MM.1S (cell line): ENCODE results near the gene UPF3A.

Experiments
- DNase-seq: peaks from one replicate; pipeline ENCODE4 v3.0.0-alpha.2; 2015
- H2AFZ ChIP-seq: fragments of 300-600 bp; sonication (generic); 2 replicates; pipeline ENCODE4 v1.6.0; 2016; ENCODE audit warnings: antibody characterized with exemption, low read length
- H3F3A ChIP-seq: fragments of 300-600 bp; sonication (generic); 2 replicates; pipeline ENCODE4 v1.6.1; 2016; ENCODE audit warnings: mild to moderate bottlenecking, antibody characterized with exemption, low read length, moderate library complexity, mixed read lengths; ENCODE audit not compliant: insufficient read depth
- H3K27ac ChIP-seq: fragments of 300-600 bp; sonication (generic); 2 replicates; pipeline ENCODE4 v1.5.1; 2016; ENCODE audit warnings: mild to moderate bottlenecking, low read length
- H3K27me3 ChIP-seq: fragments of 300-600 bp; sonication (generic); replicated peaks from 2 replicates; pipeline ENCODE4 v1.6.0; 2016; ENCODE audit warnings: low read length; ENCODE audit not compliant: insufficient read depth
- H3K36me3 ChIP-seq: fragments of 300-600 bp; sonication (generic); replicated peaks from 2 replicates; pipeline ENCODE4 v1.6.1; 2016; ENCODE audit warnings: mild to moderate bottlenecking, low read length, mixed read lengths; ENCODE audit not compliant: insufficient read depth
- H3K4me1 ChIP-seq: fragments of 300-600 bp; sonication (generic); 2 replicates; pipeline ENCODE4 v1.6.1; 2016; ENCODE audit warnings: low read length, mixed read lengths
- H3K4me2 ChIP-seq: fragments of 300-600 bp; sonication (generic); 2 replicates; pipeline ENCODE4 v1.6.0; 2016; ENCODE audit warnings: low read depth, low read length
- H3K4me3 ChIP-seq: fragments of 300-600 bp; sonication (generic); 2 replicates; pipeline ENCODE4 v1.5.1; 2016; ENCODE audit warnings: low read length, mixed read lengths
- H3K79me2 ChIP-seq: fragments of 300-600 bp; sonication (generic); 2 replicates; pipeline ENCODE4 v1.6.1; 2016; ENCODE audit warnings: mixed run types, low read length, mixed read lengths
- H3K9ac ChIP-seq: fragments of 300-600 bp; sonication (generic); 2 replicates; pipeline ENCODE4 v1.6.1; 2016; ENCODE audit warnings: low read length, mixed read lengths
- H3K9me2 ChIP-seq: fragments of 300-600 bp; sonication (generic); replicated peaks from 2 replicates; pipeline ENCODE4 v1.6.1; 2016; ENCODE audit warnings: mild to moderate bottlenecking, low read length, mixed read lengths; ENCODE audit not compliant: insufficient read depth
- H3K9me3 ChIP-seq: fragments of 300-600 bp; sonication (generic); replicated peaks from 2 replicates; pipeline ENCODE4 v1.6.1; 2016; ENCODE audit warnings: mild to moderate bottlenecking, low read length, mixed read lengths; ENCODE audit not compliant: insufficient read depth
- H4K20me1 ChIP-seq: fragments of 300-600 bp; sonication (generic); 2 replicates; pipeline ENCODE4 v1.6.1; 2016; ENCODE audit warnings: mild to moderate bottlenecking, low read length, moderate library complexity, mixed read lengths; ENCODE audit not compliant: insufficient read depth
- CTCF ChIP-seq: fragments of 300-600 bp; sonication (generic); IDR thresholded peaks from 2 replicates; pipeline ENCODE4 v1.5.1; 2016; ENCODE audit warnings: antibody characterized with exemption, low read length, mixed read lengths
- EZH2 ChIP-seq: fragments of 300-600 bp; sonication (generic); optimal IDR thresholded peaks from 2 replicates; pipeline ENCODE3; 2017; ENCODE audit warnings: low read depth, mild to moderate bottlenecking, antibody characterized with exemption, low read length, mixed read lengths
- EZH2phosphoT487 ChIP-seq: fragments of 300-600 bp; sonication (generic); IDR thresholded peaks from 2 replicates; pipeline ENCODE4 v1.6.1; 2018; ENCODE audit warnings: antibody characterized with exemption, low read length

The UPF3A gene

GRCh38 chr13:114298866-114299265 lies 17.5 kb downstream of the UPF3A start:
- H3K9me3 ChIP-seq, result no peaks in the 10 kb centered on the region
- no peaks in the 10 kb centered on the region for H4K20me1 ChIP-seq
- DNase-seq, result no peak
- no peaks in the 10 kb centered on the region for H3K27me3 ChIP-seq
- peaks cover 1% of the 10 kb centered on the region; the same call in 1 of the 2 replicates for H3F3A ChIP-seq
- H3K4me2 ChIP-seq, result no peak overlapping the region
- no peak overlapping the region for H3K27ac ChIP-seq
- no peak overlapping the region for H3K9ac ChIP-seq
- H3K4me1 ChIP-seq, result peaks cover 3% of the 10 kb centered on the region
- H3K4me3 ChIP-seq, result no peak overlapping the region
- H3K79me2 ChIP-seq, result peaks cover 28% of the 10 kb centered on the region
- H2AFZ ChIP-seq, result no peak overlapping the region
- H3K36me3 ChIP-seq, result peaks cover 5% of the 10 kb centered on the region; the same call in 1 of the 2 replicates
- no peaks in the 10 kb centered on the region for H3K9me2 ChIP-seq
- TF ChIP-seq EZH2phosphoT487 (no peak), EZH2 (no peak)

GRCh38 chr13:114299604-114300305 lies 18.4 kb downstream of the UPF3A start:
- Histone ChIP-seq H3K4me2 (no peak overlapping the region), H3F3A (peaks cover 6% of the 10 kb centered on the region; the same call in 1 of the 2 replicates), H3K27me3 (no peaks in the 10 kb centered on the region), H3K36me3 (peaks cover 5% of the 10 kb centered on the region; the same call in 1 of the 2 replicates), H3K9me3 (no peaks in the 10 kb centered on the region), H3K4me3 (no peak overlapping the region), H4K20me1 (no peaks in the 10 kb centered on the region), H3K9me2 (no peaks in the 10 kb centered on the region), H3K9ac (no peak overlapping the region), H3K4me1 (peaks cover 12% of the 10 kb centered on the region), H3K79me2 (peaks cover 24% of the 10 kb centered on the region), H2AFZ (no peak overlapping the region), H3K27ac (no peak overlapping the region)
- TF ChIP-seq EZH2phosphoT487 (no peak), CTCF (no peak), EZH2 (no peak)
- no peak for DNase-seq

GRCh38 chr13:114303700-114304327 lies 22.4 kb downstream of the UPF3A start:
- Histone ChIP-seq H3K79me2 (peaks cover 12% of the 10 kb centered on the region), H3K27me3 (no peaks in the 10 kb centered on the region), H3K36me3 (peaks cover 5% of the 10 kb centered on the region; the same call in 1 of the 2 replicates), H3K4me2 (peak overlapping the region; percentile 10; the same call in 1 of the 2 replicates), H2AFZ (no peak overlapping the region), H4K20me1 (no peaks in the 10 kb centered on the region), H3F3A (peaks cover 12% of the 10 kb centered on the region; the same call in 1 of the 2 replicates), H3K9ac (no peak overlapping the region), H3K4me3 (no peak overlapping the region), H3K9me3 (no peaks in the 10 kb centered on the region), H3K4me1 (peaks cover 17% of the 10 kb centered on the region), H3K27ac (no peak overlapping the region), H3K9me2 (no peaks in the 10 kb centered on the region)
- TF ChIP-seq EZH2 (no peak), EZH2phosphoT487 (no peak)
- DNase-seq, result no peak

GRCh38 chr13:114304346-114305034 lies 23.1 kb downstream of the UPF3A start:
- Histone ChIP-seq H3K9ac (no peak overlapping the region), H3K79me2 (peaks cover 10% of the 10 kb centered on the region), H3K4me1 (peaks cover 24% of the 10 kb centered on the region), H3K36me3 (peaks cover 2% of the 10 kb centered on the region; the same call in 1 of the 2 replicates), H3K9me2 (no peaks in the 10 kb centered on the region), H3K27me3 (no peaks in the 10 kb centered on the region), H3K9me3 (no peaks in the 10 kb centered on the region), H3F3A (peaks cover 19% of the 10 kb centered on the region), H3K4me3 (no peak overlapping the region), H3K27ac (no peak overlapping the region), H2AFZ (no peak overlapping the region), H4K20me1 (no peaks in the 10 kb centered on the region), H3K4me2 (peak overlapping the region; percentile 10; the same call in 1 of the 2 replicates)
- TF ChIP-seq CTCF (no peak), EZH2phosphoT487 (no peak), EZH2 (no peak)
- no peak for DNase-seq
